Measurements from ENCODE around the gene GUCA2A. TPM values are rescaled to one million over a fixed set of nuclear protein-coding genes. Genes with fewer than 3 reads are reported as not detected.

GUCA2A gene
- total and polyA plus RNA-seq, 2 donors = 0.57 to 3.2 TPM

DNA sequence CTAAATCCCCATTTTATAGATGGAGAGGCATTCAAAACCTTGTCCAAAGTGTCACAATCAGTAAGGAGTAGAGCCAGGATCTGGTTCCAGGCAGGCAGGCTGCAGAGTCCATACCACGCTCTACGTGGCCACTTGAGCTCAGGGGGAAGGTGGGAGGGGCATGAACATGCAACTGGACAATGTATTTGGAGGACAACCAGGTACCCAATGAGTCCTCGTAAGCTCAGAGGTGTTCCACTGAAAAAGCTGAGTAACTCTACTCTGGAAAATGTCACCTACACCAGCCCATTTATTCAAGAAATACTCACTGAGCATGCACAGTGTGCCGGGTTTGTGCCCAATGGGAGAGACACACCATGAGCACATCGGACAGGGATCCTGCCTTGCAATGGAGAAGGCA lies 22.6 kb downstream of the GUCA2A start:
- WGBS = 98% methylated on average over 5 of the region's 5 CpGs
- no peak overlapping the region for H3K4me3 ChIP-seq (ENCODE audit: low read length in 2 of 2)
- H3K36me3 ChIP-seq (ENCODE audit: control insufficient read depth in 2 of 2, insufficient read depth in 2 of 2, low read length in 1 of 2) = no peaks in the 10 kb centered on the region
- H3K27me3 ChIP-seq (ENCODE audit: control insufficient read depth in 2 of 2, insufficient read depth in 1 of 2, low read length in 1 of 2) = peaks cover 0 to 2% of the 10 kb centered on the region in 2 donors
- H3K9me3 ChIP-seq (ENCODE audit: control insufficient read depth in 2 of 2, insufficient read depth in 1 of 2, low read length in 1 of 2) = no peaks in the 10 kb centered on the region
- H3K27ac ChIP-seq (ENCODE audit: low read depth in 1 of 2, low read length in 1 of 2) = no peak overlapping the region
- peaks cover 0 to 25% of the 10 kb centered on the region in 2 donors for H3K4me1 ChIP-seq (ENCODE audit: control insufficient read depth in 2 of 2, insufficient read depth in 2 of 2, low read length in 2 of 2)
- no peak for DNase-seq (ENCODE audit: low read depth in 6 of 9, low spot score in 9 of 9)

DNA sequence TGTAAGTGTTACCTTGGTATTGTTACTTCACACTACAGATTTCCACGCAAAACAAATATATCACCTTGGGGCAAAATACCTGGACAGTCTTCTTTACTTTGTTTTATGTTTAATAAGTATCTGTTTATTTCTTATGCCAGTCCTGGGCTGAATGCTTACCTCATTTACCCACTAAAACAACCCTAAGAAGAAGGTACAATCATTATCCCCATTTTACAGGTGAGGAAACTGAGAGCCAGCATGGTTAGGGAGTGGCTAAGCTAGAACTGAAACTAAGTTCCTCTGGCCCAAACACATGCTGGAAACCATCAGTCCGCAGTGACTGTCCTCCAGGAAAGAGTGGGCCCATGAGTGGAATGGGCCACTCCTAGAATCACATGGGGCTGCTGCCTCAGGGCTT lies 24.4 kb downstream of the GUCA2A start:
- Histone ChIP-seq H3K27me3 (ENCODE audit: control insufficient read depth in 2 of 2, insufficient read depth in 1 of 2, low read length in 1 of 2) (no peaks in the 10 kb centered on the region), H3K9me3 (ENCODE audit: control insufficient read depth in 2 of 2, insufficient read depth in 1 of 2, low read length in 1 of 2) (no peaks in the 10 kb centered on the region), H3K4me1 (ENCODE audit: control insufficient read depth in 2 of 2, insufficient read depth in 2 of 2, low read length in 2 of 2) (peaks cover 0 to 18% of the 10 kb centered on the region in 2 donors), H3K4me3 (ENCODE audit: low read length in 2 of 2) (no peak overlapping the region), H3K36me3 (ENCODE audit: control insufficient read depth in 2 of 2, insufficient read depth in 2 of 2, low read length in 1 of 2) (no peaks in the 10 kb centered on the region), H3K27ac (ENCODE audit: low read depth in 1 of 2, low read length in 1 of 2) (no peak overlapping the region)
- WGBS = 96% methylated on average over 2 of the region's 2 CpGs
- DNase-seq (ENCODE audit: low read depth in 6 of 9, low spot score in 9 of 9) = no peak

DNA sequence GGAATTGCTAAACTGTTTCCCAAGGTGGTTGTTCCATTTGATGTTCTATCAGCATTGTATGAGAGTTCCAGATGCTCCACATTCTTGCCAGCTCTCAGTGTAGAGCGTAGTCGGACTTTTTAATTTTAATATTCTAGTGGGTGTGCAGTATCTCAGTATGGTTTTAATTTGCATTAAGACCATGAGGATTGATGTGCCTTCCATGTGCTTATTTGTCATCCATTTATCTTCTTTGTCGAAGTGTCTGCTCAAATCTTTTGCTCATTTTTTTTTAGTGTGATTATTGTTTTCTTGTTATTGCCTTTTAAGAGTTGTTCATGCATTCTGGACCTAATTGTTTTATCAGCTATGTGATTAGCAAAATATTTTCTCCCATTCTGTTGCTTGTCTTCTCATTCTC lies 25.1 kb downstream of the GUCA2A start:
- DNase-seq (ENCODE audit: low read depth in 6 of 9, low spot score in 9 of 9) = no peak
- no peak overlapping the region for H3K27ac ChIP-seq (ENCODE audit: low read depth in 1 of 2, low read length in 1 of 2)
- no peaks in the 10 kb centered on the region for H3K36me3 ChIP-seq (ENCODE audit: control insufficient read depth in 2 of 2, insufficient read depth in 2 of 2, low read length in 1 of 2)
- 96% methylated on average over 3 of the region's 3 CpGs for WGBS
- H3K4me3 ChIP-seq (ENCODE audit: low read length in 2 of 2) = no peak overlapping the region
- H3K4me1 ChIP-seq (ENCODE audit: control insufficient read depth in 2 of 2, insufficient read depth in 2 of 2, low read length in 2 of 2) = peaks cover 0 to 12% of the 10 kb centered on the region in 2 donors
- no peaks in the 10 kb centered on the region for H3K27me3 ChIP-seq (ENCODE audit: control insufficient read depth in 2 of 2, insufficient read depth in 1 of 2, low read length in 1 of 2)
- no peaks in the 10 kb centered on the region for H3K9me3 ChIP-seq (ENCODE audit: control insufficient read depth in 2 of 2, insufficient read depth in 1 of 2, low read length in 1 of 2)

DNA sequence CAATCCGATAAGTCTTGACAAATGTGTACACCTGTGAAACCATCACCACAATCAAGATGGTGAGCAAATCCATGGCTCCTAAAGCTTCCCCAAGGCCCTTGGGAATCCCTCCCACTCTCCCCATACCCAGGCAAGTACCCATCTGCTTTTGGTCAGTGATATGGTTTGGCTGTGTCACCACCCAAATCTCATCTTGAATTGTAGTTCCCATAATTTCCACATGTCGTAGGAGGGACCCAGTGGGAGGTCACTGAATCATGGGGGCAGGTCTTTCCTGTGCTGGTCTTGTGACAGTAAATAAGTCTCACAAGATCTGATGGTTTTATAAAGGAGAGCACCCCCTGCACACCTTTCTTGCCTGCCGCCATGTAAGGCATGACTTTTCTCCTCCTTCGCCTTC lies 26.0 kb downstream of the GUCA2A start:
- DNase-seq (ENCODE audit: low read depth in 6 of 9, low spot score in 9 of 9) = no peak
- H3K9me3 ChIP-seq (ENCODE audit: control insufficient read depth in 2 of 2, insufficient read depth in 1 of 2, low read length in 1 of 2) = no peaks in the 10 kb centered on the region
- H3K36me3 ChIP-seq (ENCODE audit: control insufficient read depth in 2 of 2, insufficient read depth in 2 of 2, low read length in 1 of 2) = no peaks in the 10 kb centered on the region
- no peaks in the 10 kb centered on the region for H3K27me3 ChIP-seq (ENCODE audit: control insufficient read depth in 2 of 2, insufficient read depth in 1 of 2, low read length in 1 of 2)
- no peak overlapping the region for H3K4me3 ChIP-seq (ENCODE audit: low read length in 2 of 2)
- peaks cover 0 to 7% of the 10 kb centered on the region in 2 donors for H3K4me1 ChIP-seq (ENCODE audit: control insufficient read depth in 2 of 2, insufficient read depth in 2 of 2, low read length in 2 of 2)
- 98% methylated on average over 4 of the region's 4 CpGs for WGBS
- no peak overlapping the region for H3K27ac ChIP-seq (ENCODE audit: low read depth in 1 of 2, low read length in 1 of 2)

DNA sequence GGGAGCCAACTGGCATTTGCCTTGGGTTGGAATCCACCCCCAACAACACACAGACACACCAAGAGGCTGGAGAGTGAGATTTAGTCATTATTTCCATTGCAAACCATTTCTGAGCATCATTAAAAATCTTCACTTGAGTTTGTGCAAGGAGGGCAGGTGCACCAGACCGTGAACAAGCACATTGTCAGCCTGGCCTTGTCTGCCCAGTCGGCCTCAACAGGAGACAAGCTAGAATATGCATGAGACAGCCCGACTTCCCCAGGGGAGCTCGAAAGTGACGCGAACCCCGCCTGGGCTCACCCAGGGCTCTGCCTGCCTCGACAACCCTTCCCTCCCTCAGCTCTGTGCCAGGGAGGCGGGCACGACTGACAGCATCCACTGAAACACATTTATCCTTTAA lies 26.8 kb downstream of the GUCA2A start:
- WGBS = 97% methylated on average over 10 of the region's 10 CpGs
- no peaks in the 10 kb centered on the region for H3K9me3 ChIP-seq (ENCODE audit: control insufficient read depth in 2 of 2, insufficient read depth in 1 of 2, low read length in 1 of 2)
- H3K27ac ChIP-seq (ENCODE audit: low read depth in 1 of 2, low read length in 1 of 2) = no peak overlapping the region
- H3K36me3 ChIP-seq (ENCODE audit: control insufficient read depth in 2 of 2, insufficient read depth in 2 of 2, low read length in 1 of 2) = no peaks in the 10 kb centered on the region
- H3K27me3 ChIP-seq (ENCODE audit: control insufficient read depth in 2 of 2, insufficient read depth in 1 of 2, low read length in 1 of 2) = no peaks in the 10 kb centered on the region
- no peak for DNase-seq (ENCODE audit: low read depth in 6 of 9, low spot score in 9 of 9)
- no peak overlapping the region for H3K4me3 ChIP-seq (ENCODE audit: low read length in 2 of 2)
- no peaks in the 10 kb centered on the region for H3K4me1 ChIP-seq (ENCODE audit: control insufficient read depth in 2 of 2, insufficient read depth in 2 of 2, low read length in 2 of 2)

DNA sequence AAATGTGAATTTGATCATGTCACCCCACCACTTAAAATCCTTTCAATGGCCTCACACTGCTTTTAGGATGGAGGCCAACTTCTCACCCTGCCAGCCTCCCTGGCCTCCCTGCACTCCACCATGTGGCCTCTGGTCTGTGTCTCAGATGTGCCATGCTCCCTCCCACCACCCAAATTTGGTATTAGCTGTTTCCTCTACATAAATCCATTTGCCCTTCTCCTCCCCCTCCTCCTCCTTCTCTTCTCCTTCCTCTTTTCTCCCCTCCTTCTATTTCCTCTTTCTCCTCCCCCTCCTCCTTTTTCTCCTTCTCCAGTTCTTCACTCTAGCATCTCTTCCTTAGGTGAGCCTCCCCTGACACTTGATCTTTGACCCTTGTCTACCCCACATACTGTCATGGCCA lies 28.1 kb downstream of the GUCA2A start:
- no peaks in the 10 kb centered on the region for H3K36me3 ChIP-seq (ENCODE audit: control insufficient read depth in 2 of 2, insufficient read depth in 2 of 2, low read length in 1 of 2)
- H3K27me3 ChIP-seq (ENCODE audit: control insufficient read depth in 2 of 2, insufficient read depth in 1 of 2, low read length in 1 of 2) = no peaks in the 10 kb centered on the region
- no peaks in the 10 kb centered on the region for H3K4me1 ChIP-seq (ENCODE audit: control insufficient read depth in 2 of 2, insufficient read depth in 2 of 2, low read length in 2 of 2)
- H3K27ac ChIP-seq (ENCODE audit: low read depth in 1 of 2, low read length in 1 of 2) = no peak overlapping the region
- no peak overlapping the region for H3K4me3 ChIP-seq (ENCODE audit: low read length in 2 of 2)
- DNase-seq (ENCODE audit: low read depth in 6 of 9, low spot score in 9 of 9) = no peak
- H3K9me3 ChIP-seq (ENCODE audit: control insufficient read depth in 2 of 2, insufficient read depth in 1 of 2, low read length in 1 of 2) = no peaks in the 10 kb centered on the region

DNA sequence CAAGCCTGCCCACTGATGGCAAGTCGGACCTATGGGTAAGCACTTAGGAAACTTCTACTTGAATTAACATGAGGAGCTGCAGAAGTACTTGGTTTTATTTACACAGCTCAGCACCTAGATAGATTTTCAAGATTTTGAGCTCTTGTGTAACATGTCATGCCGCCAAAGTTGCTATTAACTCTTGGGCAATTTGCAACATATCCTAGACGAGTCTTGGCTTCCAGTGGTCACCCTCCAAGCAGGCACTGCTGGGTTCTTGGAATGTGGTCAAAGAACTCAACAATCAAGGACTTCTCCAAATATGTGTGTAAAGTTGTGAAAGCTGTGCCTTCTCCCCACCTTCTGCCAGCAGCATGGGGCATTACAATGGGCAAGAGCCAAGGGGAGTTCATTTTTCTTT lies 29.1 kb downstream of the GUCA2A start:
- H3K4me3 ChIP-seq (ENCODE audit: low read length in 2 of 2) = no peak overlapping the region
- no peaks in the 10 kb centered on the region for H3K36me3 ChIP-seq (ENCODE audit: control insufficient read depth in 2 of 2, insufficient read depth in 2 of 2, low read length in 1 of 2)
- no peaks in the 10 kb centered on the region for H3K4me1 ChIP-seq (ENCODE audit: control insufficient read depth in 2 of 2, insufficient read depth in 2 of 2, low read length in 2 of 2)
- H3K27ac ChIP-seq (ENCODE audit: low read depth in 1 of 2, low read length in 1 of 2) = no peak overlapping the region
- no peaks in the 10 kb centered on the region for H3K27me3 ChIP-seq (ENCODE audit: control insufficient read depth in 2 of 2, insufficient read depth in 1 of 2, low read length in 1 of 2)
- DNase-seq (ENCODE audit: low read depth in 6 of 9, low spot score in 9 of 9) = no peak
- no peaks in the 10 kb centered on the region for H3K9me3 ChIP-seq (ENCODE audit: control insufficient read depth in 2 of 2, insufficient read depth in 1 of 2, low read length in 1 of 2)
- 95% methylated on average over 3 of the region's 3 CpGs for WGBS

DNA sequence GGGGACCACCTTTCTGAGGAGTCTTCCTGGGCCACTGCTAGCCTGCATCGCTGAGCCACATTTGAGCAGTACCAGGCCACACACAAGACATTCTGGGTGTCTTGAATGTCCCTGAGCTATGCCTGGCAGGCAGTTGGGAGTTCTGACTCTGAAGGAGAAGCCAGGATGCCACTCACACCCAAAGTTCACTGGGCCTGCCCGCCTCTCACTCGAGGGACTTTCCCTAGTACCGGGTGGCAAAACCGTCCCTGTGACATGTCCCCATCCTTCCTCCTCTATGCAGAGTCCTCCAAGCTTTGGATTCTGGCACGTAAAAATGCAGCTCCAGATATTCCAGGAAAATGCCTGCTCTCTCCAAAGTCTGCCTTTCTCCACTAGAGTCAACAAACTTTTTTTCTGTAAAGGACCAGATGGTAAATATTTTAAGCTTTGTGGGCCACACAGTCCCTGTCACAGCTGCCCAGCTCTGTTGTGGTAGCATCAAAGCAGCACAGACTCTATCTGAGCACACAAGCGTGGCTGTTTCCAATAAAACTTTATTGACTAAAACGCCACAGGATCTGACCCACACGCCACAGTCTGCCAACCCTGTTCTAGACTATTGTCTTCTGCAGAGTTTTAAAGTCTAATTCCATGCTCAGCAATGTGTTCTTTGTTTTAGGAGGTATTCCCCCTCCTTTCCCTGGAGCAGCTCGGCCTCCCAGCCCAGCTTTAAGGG lies 30.6 kb downstream of the GUCA2A start:
- Histone ChIP-seq H3K27me3 (ENCODE audit: control insufficient read depth in 2 of 2, insufficient read depth in 1 of 2, low read length in 1 of 2) (no peaks in the 10 kb centered on the region), H3K4me1 (ENCODE audit: control insufficient read depth in 2 of 2, insufficient read depth in 2 of 2, low read length in 2 of 2) (no peaks in the 10 kb centered on the region)
- 93% methylated on average over 10 of the region's 10 CpGs for WGBS

DNA sequence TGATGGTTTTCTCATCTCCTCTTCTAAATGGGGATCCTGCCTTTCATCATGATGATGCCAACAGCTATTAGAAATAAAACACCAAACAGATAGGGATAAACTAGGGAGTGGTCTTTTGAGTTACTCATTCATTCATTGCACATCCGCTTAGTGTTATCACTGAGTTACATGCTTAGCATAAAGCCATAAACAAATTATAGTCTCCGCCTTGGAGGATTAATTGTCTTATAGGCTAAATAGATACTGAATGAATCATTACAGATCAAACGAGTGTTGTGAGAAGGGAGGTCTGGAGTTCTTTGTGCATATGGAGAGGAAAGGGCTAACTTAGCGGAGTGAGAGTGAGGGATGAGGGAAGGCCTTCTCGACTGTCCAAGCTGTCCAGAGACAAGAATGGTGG lies 31.2 kb downstream of the GUCA2A start:
- no peak for DNase-seq (ENCODE audit: low read depth in 6 of 9, low spot score in 9 of 9)
- H3K36me3 ChIP-seq (ENCODE audit: control insufficient read depth in 2 of 2, insufficient read depth in 2 of 2, low read length in 1 of 2) = no peaks in the 10 kb centered on the region
- H3K9me3 ChIP-seq (ENCODE audit: control insufficient read depth in 2 of 2, insufficient read depth in 1 of 2, low read length in 1 of 2) = no peaks in the 10 kb centered on the region
- no peak overlapping the region for H3K4me3 ChIP-seq (ENCODE audit: low read length in 2 of 2)
- no peak overlapping the region for H3K27ac ChIP-seq (ENCODE audit: low read depth in 1 of 2, low read length in 1 of 2)
- no peaks in the 10 kb centered on the region for H3K27me3 ChIP-seq (ENCODE audit: control insufficient read depth in 2 of 2, insufficient read depth in 1 of 2, low read length in 1 of 2)
- 96% methylated on average over 5 of the region's 5 CpGs for WGBS
- H3K4me1 ChIP-seq (ENCODE audit: control insufficient read depth in 2 of 2, insufficient read depth in 2 of 2, low read length in 2 of 2) = no peaks in the 10 kb centered on the region

More for the DNA sequence above, 30.6 kb downstream of the GUCA2A start:
- H3K9me3 ChIP-seq (ENCODE audit: control insufficient read depth in 2 of 2, insufficient read depth in 1 of 2, low read length in 1 of 2) = no peaks in the 10 kb centered on the region
- H3K27ac ChIP-seq (ENCODE audit: low read depth in 1 of 2, low read length in 1 of 2) = no peak overlapping the region
- DNase-seq (ENCODE audit: low read depth in 6 of 9, low spot score in 9 of 9) = no peak
- H3K36me3 ChIP-seq (ENCODE audit: control insufficient read depth in 2 of 2, insufficient read depth in 2 of 2, low read length in 1 of 2) = no peaks in the 10 kb centered on the region
- H3K4me3 ChIP-seq (ENCODE audit: low read length in 2 of 2) = no peak overlapping the region

All from thymus (tissue), 11 donors.